Inferior parietal cortex (tissue), 1 donor: ENCODE results near the gene RNF8.
A peak's percentile ranks its signal among the peaks of the same experiment; 100 is the strongest.

Source experiments
- DNase-seq: peaks from one replicate; pipeline ENCODE4 v3.0.0-alpha.2; 2016; ENCODE audit errors: extremely low spot score

Gene RNF8

DNA sequence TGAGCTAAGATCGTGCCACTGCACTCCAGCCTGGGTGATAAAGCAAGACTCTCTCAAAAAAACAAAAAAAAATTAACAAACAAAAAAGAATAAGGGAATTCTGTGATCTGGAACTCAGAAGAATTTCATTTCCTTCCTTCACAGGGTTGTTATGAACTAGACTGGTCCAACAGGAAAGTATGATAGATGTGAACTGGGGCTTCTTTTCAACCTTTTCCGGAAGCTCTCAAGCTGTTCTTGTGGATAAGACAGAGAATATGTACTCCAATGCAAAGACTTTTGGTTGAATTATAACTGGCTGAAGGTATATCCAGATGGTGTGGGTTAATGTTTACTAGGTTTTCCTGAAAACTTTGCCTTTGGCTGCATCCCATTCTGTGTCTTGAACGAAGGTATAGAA is 5.3 kb downstream of the RNF8 start:
- no peak for DNase-seq

DNA sequence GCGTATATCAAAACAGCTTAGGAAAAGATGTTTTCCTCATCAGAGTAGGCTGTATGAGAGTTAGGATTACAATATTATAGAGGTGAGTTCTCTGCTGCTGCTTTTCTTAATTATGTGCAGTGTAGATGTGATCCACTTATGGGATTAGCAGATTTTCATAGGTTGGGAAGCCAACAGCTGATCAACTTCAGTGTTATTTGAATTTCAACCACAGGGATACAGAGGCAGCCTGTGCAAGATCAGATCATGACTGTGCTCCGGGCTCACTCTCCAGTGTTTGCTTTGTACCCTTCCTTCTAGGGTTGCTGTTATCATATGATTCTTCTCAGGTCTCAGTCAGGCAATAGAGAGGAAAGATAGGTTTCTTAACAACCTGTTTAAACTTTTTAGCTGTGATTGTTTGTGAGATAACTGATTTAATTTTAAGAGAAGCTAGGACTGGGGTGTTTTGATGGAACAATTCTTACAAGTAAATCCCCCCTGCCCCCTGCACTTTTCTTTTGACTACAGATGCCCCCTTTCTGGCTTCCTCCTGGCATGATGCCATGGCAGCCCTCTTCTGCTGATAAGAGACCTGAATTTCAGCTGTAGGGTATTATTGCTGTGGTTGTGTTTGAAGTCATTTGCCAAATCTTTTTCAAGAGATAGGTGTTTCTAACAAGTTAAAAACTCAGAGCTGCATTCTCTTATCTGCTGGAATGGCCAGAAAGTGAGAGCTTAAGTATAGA is 8.5 kb downstream of the RNF8 start:
- no peak for DNase-seq

DNA sequence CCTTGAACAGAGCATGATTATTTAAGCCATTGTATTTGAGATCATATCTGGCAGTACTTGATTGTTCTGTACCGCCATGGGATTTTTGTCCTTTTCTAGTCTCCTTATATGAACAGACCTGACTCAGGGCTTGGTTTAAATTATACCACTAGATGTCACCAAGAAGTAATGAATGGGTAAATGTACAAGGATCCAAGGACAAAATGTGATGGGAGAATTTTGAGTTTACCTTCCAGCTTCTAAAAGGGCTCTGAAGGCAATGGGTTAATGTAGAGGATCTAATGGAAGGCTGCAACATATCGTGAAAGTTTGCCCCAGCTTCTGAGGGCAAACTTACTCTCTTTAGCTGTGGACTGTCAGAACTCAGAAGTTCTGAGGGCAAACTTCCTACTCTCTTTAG is 12.0 kb downstream of the RNF8 start:
- peak; percentile 56 for DNase-seq

DNA sequence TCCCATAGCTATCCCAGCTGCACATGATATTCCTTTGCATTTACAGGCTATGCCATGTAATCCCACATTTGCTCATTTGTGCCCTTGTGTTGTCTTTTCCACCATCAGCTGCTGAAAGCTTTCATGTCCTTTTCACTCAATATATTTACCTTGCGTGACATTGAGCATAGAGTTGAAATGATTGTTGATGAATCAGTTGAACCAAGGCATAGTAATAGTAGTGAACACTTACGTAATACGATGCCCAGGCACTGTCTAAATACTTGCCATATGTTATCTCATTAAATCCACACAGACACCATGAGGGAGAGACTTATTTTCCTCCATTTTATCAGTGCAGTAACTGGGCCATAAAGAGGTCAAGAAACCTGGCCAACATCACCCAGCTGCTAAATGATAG is 13.1 kb downstream of the RNF8 start:
- DNase-seq, result no peak

DNA sequence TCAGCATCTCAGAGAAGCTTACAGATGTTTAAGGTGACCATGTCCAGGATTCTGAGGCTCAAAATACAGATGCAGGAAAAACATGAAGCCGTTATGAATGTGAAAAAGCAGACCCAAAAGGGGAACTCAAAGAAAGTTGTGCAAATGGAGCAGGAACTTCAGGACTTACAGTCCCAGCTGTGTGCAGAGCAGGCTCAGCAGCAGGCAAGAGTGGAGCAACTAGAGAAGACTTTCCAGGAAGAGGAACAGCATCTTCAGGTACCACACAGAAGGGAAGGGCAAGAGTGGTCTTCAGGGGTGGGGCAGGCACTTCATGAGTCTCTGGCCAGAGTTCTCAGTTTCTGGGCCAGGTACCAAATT is 15.2 kb downstream of the RNF8 start:
- DNase-seq, result no peak

DNA sequence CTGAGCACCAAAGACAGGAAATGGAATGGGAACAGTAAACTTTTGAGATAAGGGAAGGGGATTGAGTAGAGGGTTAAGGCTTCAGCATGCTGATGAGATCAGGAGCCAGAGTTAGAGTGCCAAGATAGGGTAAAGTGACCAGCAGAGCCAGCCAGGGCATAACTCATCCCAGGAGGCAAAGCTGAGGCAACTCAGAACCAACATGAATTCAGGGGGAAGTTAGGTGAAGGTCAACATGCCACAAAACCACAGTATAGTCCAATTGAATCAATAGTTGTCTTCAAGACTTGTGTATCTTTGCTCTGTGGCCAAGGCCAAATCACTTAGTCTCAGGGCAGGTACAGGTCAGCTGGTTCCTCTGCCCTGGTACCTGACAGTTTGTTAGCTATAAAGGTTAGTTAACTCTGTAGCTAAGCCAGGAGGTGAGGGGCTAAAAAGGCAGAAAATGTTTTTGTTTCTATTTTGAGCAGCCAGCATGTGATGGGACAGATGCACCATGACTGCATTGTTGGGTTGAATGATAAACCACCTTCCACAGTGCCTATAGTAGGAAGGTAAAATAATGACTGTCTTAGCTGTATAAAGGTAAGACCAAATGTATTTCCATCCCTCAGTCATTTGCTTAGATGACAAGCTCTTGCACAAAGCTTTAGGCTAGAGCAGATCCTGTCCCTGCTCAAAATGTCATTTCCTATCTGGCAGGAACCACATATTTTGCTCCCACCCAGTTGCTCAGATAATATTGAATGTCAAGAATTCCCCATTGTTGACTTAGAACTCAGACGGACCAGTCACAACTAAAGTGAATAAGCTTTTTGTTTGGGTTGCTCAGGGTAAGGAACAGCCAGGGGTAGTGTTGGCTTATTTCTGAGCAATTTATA is 15.8 kb downstream of the RNF8 start:
- DNase-seq, result no peak

DNA sequence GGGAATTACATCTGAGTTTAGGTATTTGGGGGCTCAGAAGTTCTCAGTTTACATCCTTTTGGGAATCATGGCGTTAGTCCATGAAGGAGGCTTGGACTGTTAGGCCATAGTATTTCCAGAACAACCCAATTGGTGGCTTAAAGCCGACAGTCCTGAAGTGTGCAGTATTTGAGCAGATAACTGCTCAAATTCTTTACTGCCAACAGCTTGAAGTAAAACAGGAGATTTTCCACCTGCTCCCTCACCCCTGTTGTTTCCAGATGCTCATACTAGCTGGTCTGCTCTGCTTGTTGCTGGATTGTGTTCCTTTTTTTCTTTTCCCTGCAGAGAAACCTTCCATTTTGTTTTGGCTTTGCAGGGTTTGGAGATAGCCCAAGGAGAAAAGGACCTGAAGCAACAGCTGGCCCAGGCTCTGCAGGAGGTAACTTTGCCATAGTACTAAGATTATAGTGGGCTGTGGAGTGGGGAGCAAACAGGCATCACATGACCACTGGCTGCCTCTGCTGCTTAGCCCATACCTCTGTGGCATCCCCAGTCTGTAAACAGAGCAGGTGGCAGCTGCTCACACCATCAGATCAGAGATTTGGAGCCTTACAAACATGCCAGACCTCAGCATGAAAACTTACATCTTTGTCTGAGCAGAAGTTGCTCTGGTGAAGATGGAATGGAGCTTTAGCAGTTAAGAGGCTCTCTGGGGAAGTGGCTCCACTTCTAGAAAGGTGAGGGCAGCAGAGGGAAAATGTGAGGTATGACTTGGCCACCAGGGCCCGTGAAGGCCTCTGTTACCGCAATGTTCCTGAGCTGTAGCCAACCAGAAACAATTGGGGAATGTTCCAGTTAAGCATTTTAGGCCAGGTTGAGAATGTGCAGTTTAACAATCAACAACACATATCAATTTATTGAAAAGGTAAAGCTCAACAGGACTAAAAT is 17.6 kb downstream of the RNF8 start:
- no peak for DNase-seq

DNA sequence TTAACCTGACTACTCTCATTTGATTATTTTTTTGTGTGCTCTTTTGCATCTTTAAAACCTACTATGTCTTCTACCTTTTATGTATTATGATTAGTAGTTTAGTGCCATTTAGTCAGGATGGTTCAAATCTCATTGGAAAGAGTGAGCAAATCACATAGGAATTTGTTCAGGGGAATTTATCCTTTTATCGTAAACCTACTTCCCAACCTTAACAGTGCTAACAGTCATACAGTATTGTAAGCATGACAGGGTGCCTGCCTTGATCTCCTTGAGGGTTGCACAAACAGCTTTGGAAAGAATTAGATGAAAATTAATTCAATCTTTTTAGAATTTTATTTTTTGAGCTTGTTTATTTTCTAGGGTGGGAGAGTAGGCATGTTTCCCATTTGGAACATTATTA is 18.3 kb downstream of the RNF8 start:
- DNase-seq, result no peak

DNA sequence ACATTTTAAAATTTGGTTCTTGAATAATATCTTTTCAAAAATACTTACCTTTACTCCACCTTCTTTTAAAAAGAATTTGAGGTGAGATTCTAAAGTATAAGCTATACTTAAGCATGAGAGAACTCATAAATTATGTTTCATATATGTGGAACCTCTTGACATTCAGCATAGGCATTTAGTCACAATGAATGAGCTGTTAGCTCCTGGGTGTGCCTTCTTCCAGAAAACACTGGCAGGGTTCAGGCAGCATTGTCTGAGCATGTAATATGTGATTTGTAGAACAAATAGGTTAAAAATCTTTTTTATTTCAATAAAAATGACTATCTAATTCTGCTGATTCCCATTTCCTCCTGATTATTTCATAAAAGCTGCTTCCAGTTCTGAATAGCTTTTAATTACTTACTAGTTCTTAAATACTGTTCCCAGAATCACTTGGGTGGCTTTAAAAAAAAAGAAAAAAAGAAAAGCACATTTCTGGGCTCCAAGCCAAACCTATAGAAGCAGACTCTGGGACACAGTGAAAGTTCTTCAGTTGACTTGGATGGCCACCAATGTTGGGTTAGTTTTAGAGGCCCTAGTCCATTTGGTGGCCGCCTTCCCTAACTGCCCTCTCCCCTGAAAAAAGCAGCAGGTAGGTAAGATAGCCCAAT is 20.2 kb downstream of the RNF8 start:
- no peak for DNase-seq

DNA sequence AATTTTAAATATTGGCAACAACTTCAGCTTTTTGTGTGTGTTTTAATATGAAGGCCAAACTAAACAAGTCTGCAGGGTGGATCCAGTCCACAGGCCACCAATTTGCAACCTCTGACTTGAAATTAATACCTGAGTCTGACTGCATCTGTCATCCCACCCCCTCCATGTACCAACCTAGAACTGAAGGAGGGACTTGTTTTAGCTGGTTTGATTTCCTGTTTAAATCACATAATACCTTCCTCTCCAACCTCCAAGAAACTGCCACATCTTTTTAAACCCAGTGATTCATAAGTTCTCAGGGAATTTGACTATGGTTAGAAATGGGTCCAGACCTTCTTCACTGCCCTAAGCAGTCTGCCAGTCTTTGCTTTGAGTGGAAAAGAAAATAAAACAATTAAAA is 21.6 kb downstream of the RNF8 start:
- no peak for DNase-seq

DNA sequence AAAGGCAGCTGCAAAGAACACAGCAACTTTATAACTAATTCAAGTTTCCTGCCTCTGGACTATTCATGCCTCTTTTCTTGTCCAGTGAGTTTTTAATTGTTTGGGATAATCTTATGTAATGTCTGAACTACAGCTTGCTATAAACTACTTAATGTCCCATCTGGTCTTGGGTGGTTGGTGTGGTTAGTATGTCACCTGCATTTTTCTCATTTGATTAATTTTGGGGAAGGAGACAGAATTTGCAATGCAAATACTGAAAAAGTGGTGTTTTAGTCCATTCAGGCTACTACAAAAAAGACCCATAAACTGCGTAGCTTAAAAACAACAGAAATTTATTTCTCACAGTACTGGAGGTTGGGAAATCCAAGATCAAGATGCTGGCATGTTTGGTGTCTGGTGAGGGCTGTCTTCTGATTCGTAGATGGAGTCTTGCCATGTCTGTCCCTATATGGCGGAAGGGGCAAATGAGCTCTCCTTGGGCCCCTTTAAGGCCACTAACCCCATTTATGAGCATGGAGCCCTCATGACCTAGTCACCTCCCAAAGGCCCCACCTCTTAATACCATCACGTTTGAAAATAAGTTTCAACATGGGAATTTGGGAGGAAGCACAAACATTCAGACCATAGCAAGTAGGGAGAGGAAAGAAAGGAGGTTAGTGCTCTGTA is 22.4 kb downstream of the RNF8 start:
- DNase-seq, result no peak

DNA sequence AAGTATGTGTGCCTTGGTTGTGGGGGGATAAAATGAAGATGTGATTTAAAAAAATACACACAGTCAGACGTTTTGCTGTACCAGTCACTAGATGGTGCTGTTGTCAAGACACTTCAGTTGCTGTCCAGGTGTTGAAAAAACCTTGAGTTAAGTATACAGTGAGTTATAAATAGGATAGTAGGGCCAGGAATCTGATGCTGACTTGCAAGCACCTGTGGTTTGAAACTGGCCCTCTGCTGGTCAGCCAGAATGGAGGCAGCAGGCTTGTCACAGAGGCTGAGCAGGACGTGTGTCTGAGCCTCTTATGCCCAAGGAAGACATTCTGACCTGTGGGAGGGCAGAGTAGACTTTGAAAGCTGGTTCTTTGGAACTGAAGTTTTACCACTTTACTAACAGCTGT is 27.8 kb downstream of the RNF8 start:
- peak; percentile 55 for DNase-seq

DNA sequence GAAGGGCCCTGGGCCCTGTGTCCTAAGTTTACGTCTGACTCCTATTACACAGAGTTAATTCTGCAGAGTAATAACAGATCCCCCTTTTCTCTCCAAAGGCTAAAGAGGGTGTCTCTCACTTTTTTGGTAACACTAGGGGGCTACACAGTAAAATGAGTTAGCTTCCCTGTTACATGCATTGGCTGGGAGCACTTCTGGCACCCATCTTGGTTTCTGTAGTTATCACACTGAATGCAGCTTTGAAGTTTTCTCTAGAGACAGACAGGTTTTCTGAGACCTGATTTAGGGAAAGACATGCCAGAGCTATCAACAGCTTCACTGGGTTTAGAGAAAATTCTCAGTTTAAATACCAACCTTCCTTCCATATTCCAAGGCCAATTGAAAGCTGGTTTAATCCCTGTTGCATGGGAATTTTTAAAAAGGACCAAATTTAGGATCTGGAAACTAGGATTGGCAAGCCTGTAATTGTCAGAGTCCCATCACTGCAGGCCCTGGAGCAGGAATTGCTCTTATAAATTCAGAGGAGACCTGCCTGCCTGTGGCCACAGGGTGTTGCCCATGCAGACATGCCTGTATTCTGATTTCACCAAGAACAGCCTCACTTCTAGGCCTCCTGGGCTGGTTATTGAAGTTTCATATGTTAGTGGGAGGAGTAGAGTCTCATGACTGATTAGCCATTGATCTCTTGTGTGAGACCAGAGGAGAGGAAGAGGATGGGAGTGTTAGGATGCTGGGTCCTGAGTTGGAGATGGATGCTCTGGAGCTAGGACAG is 29.4 kb downstream of the RNF8 start:
- no peak for DNase-seq

DNA sequence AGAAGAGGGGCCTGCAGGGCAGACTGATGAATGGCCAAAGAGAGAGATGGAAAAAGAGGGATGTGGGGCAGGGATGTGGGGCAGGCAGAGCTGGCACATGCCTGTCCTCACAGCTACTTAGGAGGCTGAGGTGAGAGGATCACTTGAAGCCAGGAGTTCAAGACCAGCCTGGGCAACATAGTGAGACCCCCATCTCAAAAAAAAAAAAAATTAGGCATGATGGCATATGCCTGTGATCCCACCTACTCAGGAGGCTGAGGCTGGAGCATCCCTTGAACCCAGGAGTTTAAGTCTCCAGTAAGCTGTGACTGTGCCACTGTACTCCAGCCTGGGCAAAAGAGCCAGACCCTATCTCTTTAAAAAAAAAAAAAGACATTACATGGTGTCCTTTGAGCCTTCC is 34.8 kb downstream of the RNF8 start:
- no peak for DNase-seq

DNA sequence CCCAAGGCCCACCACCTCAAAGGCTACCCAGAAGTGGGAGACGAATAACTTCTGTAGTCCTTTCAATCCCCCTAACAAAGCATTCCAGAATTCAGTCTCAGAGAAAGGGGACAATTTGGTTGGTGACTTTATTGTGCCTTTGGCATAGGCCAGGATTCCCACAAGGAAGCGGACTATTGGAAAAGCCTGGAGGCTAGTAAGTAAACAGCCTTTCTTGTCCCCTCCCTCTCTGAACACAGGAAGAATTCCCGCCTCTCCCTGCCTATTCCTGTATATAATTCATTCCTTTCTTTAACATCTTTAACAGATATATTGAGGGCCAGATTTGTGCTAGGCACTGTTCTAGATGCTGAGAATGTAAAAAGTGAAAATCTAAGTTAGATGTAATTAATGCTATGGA is 36.1 kb downstream of the RNF8 start:
- no peak for DNase-seq

DNA sequence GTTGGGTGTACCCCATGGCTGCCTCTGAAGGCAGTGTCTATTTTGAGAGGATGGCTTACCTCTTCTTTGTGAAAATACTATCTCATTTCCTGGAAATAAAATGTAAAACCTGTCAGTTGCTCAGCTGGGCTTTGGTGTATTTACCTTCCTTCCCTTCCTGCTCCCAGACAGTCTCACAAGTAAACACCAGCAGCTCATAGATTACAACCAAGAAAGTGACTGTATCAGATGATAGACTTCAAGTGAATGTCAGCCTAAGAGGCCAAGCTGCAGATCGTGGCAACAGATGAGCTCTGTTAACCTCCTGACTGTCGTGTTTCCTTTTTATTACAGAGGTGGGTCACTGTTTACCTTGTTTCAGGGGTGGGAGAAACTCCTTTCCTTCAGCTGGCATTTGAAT is 37.3 kb downstream of the RNF8 start:
- no peak for DNase-seq

DNA sequence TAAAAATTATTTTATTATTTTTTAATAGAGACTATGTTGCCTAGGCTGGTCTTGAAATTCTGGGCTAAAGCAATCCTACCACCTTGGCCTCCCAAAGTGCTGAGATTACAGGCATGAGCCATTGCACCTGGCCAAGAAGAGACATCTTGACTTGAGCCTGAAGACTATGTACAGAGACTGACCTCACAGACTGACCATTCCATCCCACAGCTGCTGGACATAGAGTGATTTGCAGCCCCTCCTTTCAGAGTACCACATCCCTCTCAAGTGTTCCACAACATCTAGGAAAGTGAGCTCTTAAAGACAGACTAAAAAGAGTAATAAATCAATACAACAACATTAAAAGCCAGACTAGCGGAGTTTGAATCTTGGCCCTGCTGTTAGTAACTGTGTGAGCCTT is 39.0 kb downstream of the RNF8 start:
- no peak for DNase-seq

DNA sequence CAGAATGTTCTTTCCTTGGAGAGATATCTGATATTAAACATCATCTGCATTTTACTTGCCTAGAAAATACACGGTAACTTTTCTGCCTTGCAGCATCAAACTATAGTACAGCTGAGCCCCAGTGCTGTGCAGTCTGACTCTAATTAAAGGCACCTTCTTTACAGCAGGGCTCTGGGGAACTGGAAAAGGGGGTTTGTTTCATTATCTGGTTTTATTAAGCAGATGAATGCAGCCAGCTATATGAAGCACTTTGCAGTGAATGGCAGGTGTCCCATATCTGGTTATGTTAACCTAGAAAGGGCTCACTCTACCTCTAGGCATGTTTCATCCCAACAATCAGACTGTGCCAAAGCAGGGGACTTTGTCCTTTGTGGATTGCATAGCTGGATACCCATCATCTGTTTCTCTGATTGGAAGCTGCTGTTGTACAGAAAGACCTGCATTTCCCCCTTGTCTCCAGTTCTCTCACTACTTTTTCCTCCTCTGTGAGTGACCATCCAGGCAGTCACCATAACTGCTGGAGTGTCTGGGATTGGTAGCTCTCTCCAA is 39.7 kb downstream of the RNF8 start:
- DNase-seq, result no peak

DNA sequence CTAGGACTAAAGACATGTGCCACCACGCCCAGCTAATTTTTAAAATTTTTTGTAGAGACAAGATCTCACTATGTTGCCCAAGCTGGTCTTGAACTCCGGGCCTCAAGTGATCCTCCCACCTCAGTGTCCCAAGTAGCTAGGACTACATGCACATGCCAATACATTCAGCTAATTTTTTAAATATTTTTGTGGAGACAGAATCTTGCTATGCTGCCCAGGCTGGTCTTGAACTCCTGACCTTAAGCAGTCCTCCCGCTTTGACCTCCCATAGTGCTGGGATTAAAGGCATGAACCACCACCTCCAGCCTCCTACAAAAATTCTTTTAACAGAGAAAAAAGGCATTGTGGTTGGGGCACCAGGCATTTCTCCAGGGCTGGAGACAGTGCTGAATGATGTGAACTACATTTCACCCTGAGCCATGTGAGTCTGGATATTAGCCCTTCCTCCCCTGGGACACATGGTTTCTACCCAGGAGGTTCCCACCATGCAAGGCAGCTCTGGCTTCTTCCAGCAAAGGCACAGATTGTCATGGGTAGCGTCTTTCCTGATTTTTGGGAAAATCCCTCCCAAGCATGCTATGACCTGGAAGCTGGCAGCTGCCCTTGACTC is 42.9 kb downstream of the RNF8 start:
- DNase-seq, result no peak

DNA sequence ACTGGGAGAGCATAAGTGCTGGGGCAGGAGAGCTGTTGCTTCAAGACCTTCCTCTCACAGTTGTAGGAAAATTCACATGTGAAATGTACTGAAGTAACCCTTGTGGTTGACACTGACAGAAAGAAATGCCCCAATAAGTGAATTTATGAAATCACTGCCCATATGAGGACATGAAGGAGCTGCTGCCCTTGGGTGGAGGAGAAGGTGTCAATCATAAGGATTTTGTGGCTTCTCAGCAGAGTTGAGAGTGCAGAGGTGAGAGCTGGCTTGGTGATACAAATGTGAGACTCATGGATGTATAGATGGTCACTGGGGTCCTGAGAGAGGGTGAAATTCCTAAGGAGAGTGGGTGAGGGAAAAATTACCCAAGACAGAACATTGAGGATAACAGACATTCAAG is 45.3 kb downstream of the RNF8 start:
- peak; percentile 32 for DNase-seq
